Fibroblast of gingiva (primary cell): ENCODE data around the gene NEUROD4.

Experiments used
- DNase-seq: peaks from one replicate; pipeline ENCODE4 v3.0.0-alpha.2; 2011; ENCODE audit warnings: low read depth

NEUROD4 gene

DNA sequence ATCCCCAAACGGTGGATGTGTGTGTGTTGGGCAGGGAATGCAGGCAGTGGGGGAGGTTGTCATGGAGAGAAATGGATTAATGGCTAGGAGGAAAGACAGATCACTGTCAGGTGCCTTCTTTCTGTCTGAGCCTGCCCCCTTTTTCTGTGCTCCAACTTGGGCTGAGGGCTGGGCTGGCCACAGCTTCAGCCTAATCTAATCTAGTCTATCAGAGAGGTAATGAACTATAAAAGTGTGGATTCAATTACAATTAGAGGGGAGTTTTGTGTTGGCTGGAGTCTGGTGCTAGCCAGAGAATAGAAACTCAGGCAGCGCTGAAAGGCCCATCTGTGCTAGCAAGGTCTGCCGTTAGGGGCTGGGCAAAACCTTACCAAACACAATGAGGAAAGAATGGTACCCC is 41.2 kb downstream of the NEUROD4 start:
- no peak for DNase-seq

DNA sequence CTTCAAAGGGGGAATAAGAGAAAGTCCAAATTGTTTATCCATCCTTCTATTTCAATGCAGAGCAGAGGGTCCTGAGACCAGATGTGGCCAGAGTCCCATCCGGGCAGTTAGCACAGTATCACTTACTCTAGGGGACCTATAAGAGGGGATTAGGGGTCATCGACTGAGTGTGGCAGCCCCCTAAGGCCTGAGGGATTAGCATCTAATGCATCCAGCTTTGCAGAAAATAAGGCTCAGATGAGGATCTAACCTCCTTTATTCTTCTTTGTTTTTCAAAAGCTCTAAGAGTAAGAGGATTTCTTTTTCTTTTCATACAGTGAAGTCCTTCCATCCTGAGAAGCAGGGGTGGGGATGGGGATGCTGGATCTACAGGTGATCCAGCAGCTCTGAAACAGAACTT is 43.5 kb downstream of the NEUROD4 start:
- no peak for DNase-seq

DNA sequence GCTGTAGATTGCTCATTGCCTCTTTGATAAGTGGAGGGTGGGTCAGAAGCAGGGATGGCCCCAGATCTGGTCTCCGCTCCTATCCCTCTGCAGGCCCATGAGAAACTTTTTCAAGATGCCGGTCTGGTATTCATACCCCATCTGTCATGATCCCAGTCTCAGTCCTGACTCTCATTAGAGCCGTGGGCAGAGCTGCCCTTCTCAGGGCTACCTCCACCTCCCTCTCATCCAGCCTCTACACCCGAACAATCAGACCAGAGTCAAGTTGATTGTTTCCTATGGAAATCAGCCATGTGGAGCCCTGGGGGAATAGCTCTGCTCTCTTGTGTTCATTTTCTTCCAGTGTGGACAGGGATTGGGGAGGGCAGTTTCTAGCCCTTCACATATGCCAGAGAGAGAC is 45.8 kb downstream of the NEUROD4 start:
- no peak for DNase-seq

DNA sequence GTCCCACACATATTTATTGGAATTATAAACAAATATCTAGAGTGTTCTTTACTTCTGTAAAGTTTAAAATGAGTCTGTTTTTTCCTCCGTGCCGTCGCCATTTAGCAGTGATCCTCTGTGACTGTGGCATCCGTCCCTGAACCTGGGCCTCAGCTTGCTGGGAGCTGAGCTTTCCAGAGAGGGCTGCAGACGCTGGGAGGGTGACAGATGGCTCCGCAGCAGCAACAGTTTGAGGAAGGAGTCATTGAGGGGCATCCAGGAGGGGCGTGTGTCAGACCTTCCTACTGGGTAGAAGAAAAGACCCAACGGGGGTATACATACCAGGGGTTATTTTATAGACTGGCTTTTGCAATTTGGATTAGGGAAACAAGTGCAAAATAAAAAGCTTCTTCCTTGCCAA is 47.9 kb downstream of the NEUROD4 start:
- DNase-seq, result no peak

DNA sequence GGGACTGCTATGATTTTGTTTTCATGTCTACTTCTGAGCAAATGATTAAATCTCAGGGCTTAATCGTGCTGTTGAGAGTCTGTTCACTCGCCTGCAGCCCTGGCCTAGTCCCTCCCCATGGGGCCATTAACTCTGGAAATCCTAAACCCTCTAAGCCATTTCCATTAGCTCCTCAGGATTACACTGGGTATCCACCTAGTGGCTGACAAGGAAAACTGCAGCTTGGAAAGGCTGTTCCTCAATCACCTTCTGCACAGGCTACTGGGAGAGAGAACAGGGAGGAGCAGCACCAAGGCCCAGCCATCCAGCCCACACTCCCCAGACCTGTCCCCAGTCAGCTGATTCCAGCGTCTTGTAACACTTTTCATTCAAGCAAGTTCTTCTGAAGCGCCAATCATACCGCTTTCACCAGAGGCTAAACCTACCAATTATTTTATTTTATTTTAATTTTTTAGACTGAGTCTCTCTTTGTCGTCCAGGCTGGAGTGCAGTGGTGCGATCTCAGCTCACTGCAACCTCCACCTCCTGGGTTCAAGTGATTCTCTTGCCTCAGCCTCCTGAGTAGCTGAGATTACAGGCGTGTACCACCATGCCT is 48.7 kb downstream of the NEUROD4 start:
- peak; percentile 32 for DNase-seq

DNA sequence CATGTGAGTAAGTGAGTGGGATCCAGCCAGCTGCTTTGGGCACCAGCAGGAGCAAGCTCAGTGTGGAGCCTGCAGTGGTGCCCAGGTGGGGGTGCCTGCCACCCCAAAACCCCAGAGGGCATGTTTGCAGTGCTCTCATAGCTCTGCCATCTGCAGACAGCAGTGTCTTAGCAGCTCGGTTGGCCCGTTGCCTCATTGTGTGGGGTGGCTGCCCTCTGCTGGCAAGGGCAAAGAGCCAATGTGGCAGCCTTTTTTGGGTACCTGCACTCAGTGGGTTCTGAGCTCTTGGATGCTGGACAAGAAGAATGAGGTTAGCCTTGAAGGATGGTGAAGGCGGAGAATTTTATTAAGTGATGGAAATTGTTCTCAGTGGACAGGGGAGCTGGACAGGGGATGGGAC is 52.3 kb downstream of the NEUROD4 start:
- peak; percentile 1 for DNase-seq

DNA sequence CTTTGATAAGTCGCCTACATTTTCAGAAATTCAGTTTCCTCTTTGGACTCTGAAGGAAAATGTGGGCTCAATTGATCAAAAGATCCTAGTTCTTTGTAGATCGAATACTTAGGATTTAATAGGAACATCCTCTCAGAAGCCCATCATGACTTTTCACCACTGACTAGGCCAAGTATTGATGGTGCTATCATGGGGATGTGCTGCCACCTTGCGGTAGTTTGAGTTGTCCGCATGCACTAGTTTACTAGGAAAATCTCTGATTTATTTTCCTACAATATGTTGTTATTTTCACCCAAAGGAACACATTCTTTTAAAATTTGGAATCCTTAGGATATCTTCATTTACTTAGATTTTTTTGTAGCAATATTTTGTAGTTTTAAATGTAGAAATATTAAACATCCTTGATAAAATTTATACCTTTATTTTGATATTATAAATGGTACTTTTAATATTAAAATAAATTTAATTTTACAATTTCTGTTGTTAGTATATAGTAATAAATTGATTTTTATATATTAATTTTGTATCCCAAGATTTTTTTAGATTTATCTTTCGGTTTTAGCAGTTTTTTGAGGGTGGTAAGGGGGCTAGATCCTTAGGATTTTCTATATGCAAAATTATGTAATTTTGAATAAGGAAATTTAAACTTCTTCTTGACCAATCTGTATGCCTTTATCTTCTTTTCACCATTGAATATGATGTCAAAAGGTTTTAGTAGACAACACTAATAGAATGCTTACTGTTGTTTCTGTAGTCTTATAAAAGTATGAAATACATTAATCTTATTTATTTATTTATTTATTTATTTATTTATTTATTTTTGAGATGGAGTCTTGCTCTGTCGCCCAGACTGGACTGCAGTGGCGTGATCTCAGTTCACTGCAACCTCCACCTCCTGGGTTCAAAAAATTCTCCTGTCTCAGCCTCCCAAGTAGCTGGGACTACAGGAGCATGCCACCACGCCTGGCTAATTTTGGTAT is 53.6 kb downstream of the NEUROD4 start:
- DNase-seq, result peak; percentile 51

DNA sequence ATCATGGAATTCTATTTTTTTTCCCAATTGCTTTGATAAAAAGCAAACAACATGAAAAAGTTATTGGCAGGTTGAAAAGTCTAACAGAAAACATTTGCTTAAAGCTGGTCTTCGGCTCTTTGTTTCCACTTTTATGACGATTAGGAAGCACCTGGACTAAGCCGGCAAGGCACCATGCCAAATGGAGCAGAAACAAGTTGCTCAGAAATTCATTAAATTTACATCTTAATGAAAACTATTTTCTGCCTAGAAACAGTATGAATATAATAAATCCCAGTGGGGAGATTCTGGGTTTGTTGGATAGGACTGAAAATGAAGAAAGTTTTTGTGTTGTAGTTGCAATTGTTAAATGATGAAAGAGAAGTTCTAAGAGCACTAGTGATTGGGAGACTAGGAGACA is 55.0 kb downstream of the NEUROD4 start:
- DNase-seq, result no peak
